HG02610 (cell line): ENCODE measurements around the gene TMEM63A.
"Not testable (repeated sequence)": the region's sequence is repeated elsewhere in the genome, so short reads cannot be mapped to it uniquely, and the experiment has no call there.

ENCODE experiments used
- ATAC-seq: cut with Tn5 transposase; IDR thresholded peaks from one replicate; pipeline ENCODE4 v1.9.1; 2021; ENCODE audit warnings: mild to moderate bottlenecking, moderate library complexity; ENCODE audit not compliant: unreplicated experiment

The TMEM63A gene

GRCh38 chr1:225846331-225847310 is 35.6 kb downstream of the TMEM63A start:
- no peak for ATAC-seq

GRCh38 chr1:225845571-225846259 is 36.5 kb downstream of the TMEM63A start:
- ATAC-seq, result no peak

GRCh38 chr1:225845097-225845496 is 37.1 kb downstream of the TMEM63A start:
- no peak for ATAC-seq

- no peak for ATAC-seq
Measured at GRCh38 chr1:225844236-225845061, 37.7 kb downstream of the TMEM63A start.

- ATAC-seq, result no peak
Measured at GRCh38 chr1:225843426-225843795, 38.8 kb downstream of the TMEM63A start.

- no peak for ATAC-seq
Measured at GRCh38 chr1:225842788-225843425, 39.3 kb downstream of the TMEM63A start.

- ATAC-seq, result no peak
Measured at GRCh38 chr1:225842074-225842473, 40.1 kb downstream of the TMEM63A start.

- no peak for ATAC-seq
Measured at GRCh38 chr1:225840713-225841112, 41.5 kb downstream of the TMEM63A start.

GRCh38 chr1:225840223-225840610 is 42.0 kb downstream of the TMEM63A start:
- no peak for ATAC-seq

GRCh38 chr1:225838793-225839192 is 43.4 kb downstream of the TMEM63A start:
- ATAC-seq, result no peak

GRCh38 chr1:225836296-225836695 is 45.9 kb downstream of the TMEM63A start:
- not testable (repeated sequence) for ATAC-seq

- no peak for ATAC-seq
Measured at GRCh38 chr1:225835856-225836255, 46.3 kb downstream of the TMEM63A start.

- no peak for ATAC-seq
Measured at GRCh38 chr1:225834417-225835329, 47.5 kb downstream of the TMEM63A start.

- no peak for ATAC-seq
Measured at GRCh38 chr1:225830841-225831240, 51.3 kb downstream of the TMEM63A start.

GRCh38 chr1:225828706-225829345 is 53.4 kb downstream of the TMEM63A start:
- ATAC-seq, result no peak

GRCh38 chr1:225827076-225827475 is 55.1 kb downstream of the TMEM63A start:
- ATAC-seq, result no peak

- ATAC-seq, result no peak
Measured at GRCh38 chr1:225825607-225826007, 56.6 kb downstream of the TMEM63A start.

GRCh38 chr1:225825078-225825477 is 57.1 kb downstream of the TMEM63A start:
- no peak for ATAC-seq

GRCh38 chr1:225824533-225824941 is 57.6 kb downstream of the TMEM63A start:
- no peak for ATAC-seq
